ENCODE results near the gene UGCG.

- TF ChIP-seq ZNF778 (CRISPR knock-in tag; IDR thresholded peaks at IDR 0.05) (no peak), HNRNPH1 (optimal IDR thresholded peaks at IDR 0.05; ENCODE audit: low read depth, low read length) (no peak), EZH2 (IDR thresholded peaks at IDR 0.05; ENCODE audit: borderline replicate concordance, low read depth, low read length) (no peak), KAT2B (IDR thresholded peaks at IDR 0.05; ENCODE audit: low read depth, low read length) (no peak), GATAD2B (IDR thresholded peaks at IDR 0.05; ENCODE audit: borderline replicate concordance) (no peak), SIN3A (IDR thresholded peaks at IDR 0.05; ENCODE audit: borderline replicate concordance in 2 of 2, control insufficient read depth in 1 of 2, low read depth in 2 of 2, low read length in 2 of 2) (no peak), CHD2 (IDR thresholded peaks at IDR 0.05; ENCODE audit: low read depth, low read length) (no peak), ZNF780A (CRISPR knock-in tag; IDR thresholded peaks at IDR 0.05) (no peak), EHMT2 (IDR thresholded peaks at IDR 0.05) (no peak), CBFB (CRISPR knock-in tag; IDR thresholded peaks at IDR 0.05) (no peak), ZNF57 (CRISPR knock-in tag; IDR thresholded peaks at IDR 0.05) (no peak), GABPA (tag; conservative IDR thresholded peaks at IDR 0.05; ENCODE audit: low read depth) (no peak), CC2D1A (IDR thresholded peaks at IDR 0.05) (no peak), TAF1 (IDR thresholded peaks at IDR 0.05; ENCODE audit: control insufficient read depth, extremely low read depth, insufficient read depth, low read length, severe bottlenecking) (no peak)
Observed at GRCh38 chr9:111913159-111913558, 16.5 kb downstream of the UGCG start.
